HepG2 (cell line): Measurements from ENCODE around the gene PYURF. TPM values are rescaled to one million over a fixed set of nuclear protein-coding genes. Genes with fewer than 3 reads are reported as not detected.
A peak's percentile ranks its signal among the peaks of the same experiment; 100 is the strongest.

Experiments used
- ATAC-seq: fragments of 200-7000 bp; cut with Tn5 transposase; 3 replicates; pipeline ENCODE4 v1.9.1; 2020; ENCODE audit warnings: mild to moderate bottlenecking, moderate library complexity
- BruUV-seq: library from RNA; stranded (reverse); fragments of 400-500 nt; replicated peaks from 2 replicates; lab custom pipeline; 2021; lab: Mats Ljungman, UMichigan
- CTCF ChIA-PET: fragments of 300-600 bp; formaldehyde crosslinking; extraction: SDS; loops from one replicate; lab custom pipeline; 2021; ENCODE audit warnings: low total read pairs, inconsistent platforms, low intra/inter-chr PET ratio; lab: Yijun Ruan, JAX
- POLR2A ChIA-PET: fragments of 350-600 bp; sonication (Branson Sonifier 250); formaldehyde crosslinking; loops from one replicate; lab custom pipeline; 2020; ENCODE audit warnings: antibody characterized with exemption, inconsistent platforms; lab: Yijun Ruan, JAX
- DNase-seq: peaks from one replicate; pipeline ENCODE4 v3.0.0-alpha.2; 2015; ENCODE audit warnings: low spot score
- FAIRE-seq: peaks from 3 replicates; lab custom pipeline; 2011; peaks lifted over from hg19 to GRCh38; lab: Jason Lieb, UNC
- H2AFZ ChIP-seq: one replicate; pipeline ENCODE4 v1.6.1; 2011; ENCODE audit warnings: low read length, inconsistent platforms
- H3K27ac ChIP-seq: fragments of 300-600 bp; 3 replicates; pipeline ENCODE4 v1.8.0; 2011; ENCODE audit warnings: mixed run types, mild to moderate bottlenecking, mixed read lengths, low read length, inconsistent platforms; ENCODE audit not compliant: insufficient read depth; ENCODE audit errors: extremely low read length
- H3K27me3 ChIP-seq, 2 experiments: fragments of 200-600 bp in 1 of 2; 2 replicates in 1 of 2; 3 replicates in 1 of 2; pipeline versions ENCODE4 v1.6.0 to v1.8.0; 2011; ENCODE audit warnings: low read length in 2 of 2, mild to moderate bottlenecking in 2 of 2, moderate library complexity in 2 of 2, inconsistent platforms in 1 of 2; ENCODE audit not compliant: insufficient read depth in 2 of 2, control insufficient read depth in 1 of 2
- H3K36me3 ChIP-seq, 2 experiments: fragments of 200-600 bp in 1 of 2; replicated peaks in 1 of 2; 2 replicates in 1 of 2; 3 replicates in 1 of 2; pipeline versions ENCODE4 v1.5.1 to v1.8.0; 2011; ENCODE audit warnings: low read length in 2 of 2, inconsistent platforms in 1 of 2; ENCODE audit not compliant: insufficient read depth in 2 of 2, control insufficient read depth in 1 of 2
- H3K4me1 ChIP-seq: 2 replicates; pipeline ENCODE4 v1.5.1; 2012; ENCODE audit warnings: low read length, inconsistent platforms; ENCODE audit not compliant: insufficient read depth
- H3K4me2 ChIP-seq: 2 replicates; pipeline ENCODE4 v1.6.0; 2011; ENCODE audit warnings: low read depth, low read length, inconsistent platforms
- H3K4me3 ChIP-seq, 3 experiments: fragments of 200-600 bp in 1 of 3; sonication (generic), shearing (Covaris generic) in 1 of 3; replicated peaks in 1 of 3; 2 replicates each; pipeline ENCODE4 v1.5.1; 2011 to 2016; ENCODE audit warnings: low read length in 3 of 3, inconsistent platforms in 2 of 3, low read depth in 2 of 3, mild to moderate bottlenecking in 2 of 3, control low read depth in 1 of 3, mixed read lengths in 1 of 3; ENCODE audit not compliant: insufficient read depth in 1 of 3
- H3K79me2 ChIP-seq: one replicate; pipeline ENCODE4 v1.6.1; 2011; ENCODE audit warnings: low read length, inconsistent platforms; ENCODE audit not compliant: insufficient read depth
- H3K9ac ChIP-seq: 2 replicates; pipeline ENCODE4 v1.6.0; 2011; ENCODE audit warnings: mild to moderate bottlenecking, low read depth, low read length, inconsistent platforms; ENCODE audit not compliant: insufficient read depth
- H3K9me3 ChIP-seq: 2 replicates; pipeline ENCODE4 v1.5.1; 2012; ENCODE audit warnings: mild to moderate bottlenecking, low read length
- H4K20me1 ChIP-seq: 2 replicates; pipeline ENCODE4 v1.6.0; 2011; ENCODE audit warnings: inconsistent platforms, mild to moderate bottlenecking, low read length, moderate library complexity; ENCODE audit not compliant: insufficient read depth
- CTCF ChIP-seq: sonication (generic); formaldehyde crosslinking; IDR thresholded peaks from 2 replicates; pipeline ENCODE4 v1.5.0; 2020; ENCODE audit warnings: mild to moderate bottlenecking, missing genetic modification reagents, moderate library complexity
- DNMT1 ChIP-seq: sonication (generic); formaldehyde crosslinking; IDR thresholded peaks from 2 replicates; pipeline ENCODE4 v1.5.1; 2020; ENCODE audit warnings: mild to moderate bottlenecking, missing genetic modification reagents
- IRX3 ChIP-seq: sonication (generic); formaldehyde crosslinking; IDR thresholded peaks from 2 replicates; pipeline ENCODE4 v1.8.1; 2023; ENCODE audit warnings: mild to moderate bottlenecking, low read depth, missing genetic modification reagents, borderline replicate concordance
- NFIC ChIP-seq: IDR thresholded peaks from 2 replicates; pipeline ENCODE4 v1.6.1; 2012; ENCODE audit warnings: mild to moderate bottlenecking, low read length, inconsistent platforms
- NFYB ChIP-seq: sonication (generic); formaldehyde crosslinking; IDR thresholded peaks from 2 replicates; pipeline ENCODE4 v1.4.0; 2020; ENCODE audit warnings: missing genetic modification reagents
- SNAPC4 ChIP-seq: sonication (generic); formaldehyde crosslinking; IDR thresholded peaks from 2 replicates; pipeline ENCODE4 v1.4.0; 2020; ENCODE audit warnings: mild to moderate bottlenecking, missing genetic modification reagents
- SRSF9 ChIP-seq: fragments of 200-400 bp; formaldehyde crosslinking; IDR thresholded peaks from 2 replicates; pipeline ENCODE4 v1.6.1; 2018; ENCODE audit warnings: borderline replicate concordance, mild to moderate bottlenecking, low read depth, low read length; ENCODE audit not compliant: insufficient read depth, poor library complexity, severe bottlenecking
- ZNF703 ChIP-seq: sonication (generic); formaldehyde crosslinking; IDR thresholded peaks from 2 replicates; pipeline ENCODE4 v1.5.1; 2020; ENCODE audit warnings: missing genetic modification reagents, mild to moderate bottlenecking, moderate library complexity, borderline replicate concordance
- WGBS: methylation state at CpG from one replicate; pipeline ENCODE4 v1.1.6; 2017; ENCODE audit warnings: low lambda C conversion rate; 5-methylcytosine and 5-hydroxymethylcytosine counted together
- in situ Hi-C: cut with HindIII; loops from 2 replicates; pipeline ENCODE4 v1.10.0; 2017; ENCODE audit warnings: low pct_unique_long_range_greater_than_20kb; ENCODE audit not compliant: extremely low pct_ligation_motif_present
- intact Hi-C: fragments of 100-400 bp; cut with micrococcal nuclease; formaldehyde crosslinking; loops from one replicate; pipeline ENCODE4 v1.10.0; 2022; ENCODE audit not compliant: unreplicated experiment
- polyA plus RNA-seq, 8 experiments: library from polyadenylated mRNA; depleted of rRNA in 3 of 8; stranded (reverse) in 7 of 8; unstranded in 1 of 8; fragments of >200 nt; fragmentation: Illumina TruSeq in 4 of 8; extraction: Trizol in 4 of 8; gene quantifications; 2 replicates each; pipeline versions ENCODE4 v1.2.1 to v1.2.3, GENCODE V29; 2011 to 2016; ENCODE audit warnings: low read depth in 4 of 8, missing spikeins in 1 of 8, mixed read lengths in 1 of 8; ENCODE audit not compliant: insufficient read depth in 1 of 8
- total RNA-seq, 5 experiments: library from RNA; depleted of rRNA; stranded (reverse); fragments of >200 nt; fragmentation: Illumina TruSeq; extraction: Trizol; gene quantifications; 2 replicates each; pipeline ENCODE4 v1.2.3, GENCODE V29; 2016; ENCODE audit warnings: low read depth in 1 of 5

Gene PYURF
- total and polyA plus RNA-seq, 2 of the 13 experiments (the other 11 are each of a cell fraction or from before 2014, with no cell fraction given): 59.9 to 95.2 TPM

- H3K27ac ChIP-seq: no peak overlapping the region
- no peaks in the 10 kb centered on the region for H4K20me1 ChIP-seq
- intact Hi-C loops (no loop called here), in situ Hi-C loops (loop anchor here (5.0 to 25.0 kb wide), 2 partner anchors 130 to 285 kb away; no protein-coding TSS in a partner anchor)
- BruUV-seq: no TSS peak
- no peak for FAIRE-seq
- 60% methylated on average over 4 of the region's 8 CpGs for WGBS
- no peak overlapping the region for H3K9ac ChIP-seq
- H3K36me3 ChIP-seq: no peaks in the 10 kb centered on the region
- H3K4me3 ChIP-seq: no peak overlapping the region
- peaks cover 14% of the 10 kb centered on the region; the same call in 1 of the 2 replicates for H3K4me1 ChIP-seq
- DNase-seq: no peak
- no peak overlapping the region for H2AFZ ChIP-seq
- no peaks in the 10 kb centered on the region for H3K27me3 ChIP-seq
- H3K4me2 ChIP-seq: no peak overlapping the region
- CTCF ChIA-PET: no interaction called here
- no peak for TF ChIP-seq IRX3
- no peak for TF ChIP-seq NFIC
- TF ChIP-seq DNMT1 (CRISPR knock-in tag): no peak
- POLR2A ChIA-PET: no interaction called here
- no peak for ATAC-seq
- H3K79me2 ChIP-seq: peaks cover 7% of the 10 kb centered on the region
- no peaks in the 10 kb centered on the region for H3K9me3 ChIP-seq
Observed at GRCh38 chr4:88527787-88528186, 4.2 kb upstream of the PYURF start.

- 9% methylated on average over 1 of the region's 1 CpG for WGBS
- CTCF ChIA-PET: interaction anchor here (1.2 to 1.3 kb wide), 2 partner anchors 134 to 498 kb away, joined by 4 read pairs; no protein-coding TSS in a partner anchor
- no peak for TF ChIP-seq SNAPC4
- no peak for TF ChIP-seq ZNF703 (CRISPR knock-in tag)
- no peak for TF ChIP-seq NFYB (CRISPR knock-in tag)
- TF ChIP-seq CTCF (CRISPR knock-in tag): 0 out of 2 replicates have a peak, but pooled peaks have one; percentile 12
- no peak for TF ChIP-seq SRSF9
Observed at GRCh38 chr4:88526221-88526815, 2.7 kb upstream of the PYURF start.

More at GRCh38 chr4:88526221-88526815, 2.7 kb upstream of the PYURF start:
- BruUV-seq: no TSS peak
- H3K79me2 ChIP-seq: peaks cover 20% of the 10 kb centered on the region
- H3K27me3 ChIP-seq: no peaks in the 10 kb centered on the region
- POLR2A ChIA-PET: no interaction called here
- peaks cover 25% of the 10 kb centered on the region for H3K4me1 ChIP-seq
- no peak overlapping the region for H3K27ac ChIP-seq
- FAIRE-seq (no peak), DNase-seq (no peak), ATAC-seq (no peak)
- no peak overlapping the region for H3K4me2 ChIP-seq
- no peaks in the 10 kb centered on the region for H3K9me3 ChIP-seq
- no peak overlapping the region for H3K9ac ChIP-seq
- in situ Hi-C loops (loop anchor here (5.0 to 25.0 kb wide), 2 partner anchors 131 to 286 kb away; no protein-coding TSS in a partner anchor), intact Hi-C loops (no loop called here)
- H3K4me3 ChIP-seq: no peak overlapping the region
- peaks cover 0 to 3% of the 10 kb centered on the region in 2 experiments; a peak in 2 of 5 replicates for H3K36me3 ChIP-seq
- no peak overlapping the region for H2AFZ ChIP-seq
- H4K20me1 ChIP-seq: no peaks in the 10 kb centered on the region
